ENCODE data around the gene SOX9. TPM values are rescaled to one million over a fixed set of nuclear protein-coding genes. Genes with fewer than 3 reads are reported as not detected.

SOX9 gene
- total RNA-seq, 1 donor, result 6.5 TPM

DNA sequence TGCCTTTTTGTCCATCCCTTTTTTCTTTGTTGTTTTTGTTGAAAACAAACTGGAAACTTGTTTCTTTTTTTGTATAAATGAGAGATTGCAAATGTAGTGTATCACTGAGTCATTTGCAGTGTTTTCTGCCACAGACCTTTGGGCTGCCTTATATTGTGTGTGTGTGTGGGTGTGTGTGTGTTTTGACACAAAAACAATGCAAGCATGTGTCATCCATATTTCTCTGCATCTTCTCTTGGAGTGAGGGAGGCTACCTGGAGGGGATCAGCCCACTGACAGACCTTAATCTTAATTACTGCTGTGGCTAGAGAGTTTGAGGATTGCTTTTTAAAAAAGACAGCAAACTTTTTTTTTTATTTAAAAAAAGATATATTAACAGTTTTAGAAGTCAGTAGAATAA lies 4.9 kb downstream of the SOX9 start:
- H3K4me3 ChIP-seq (ENCODE audit: insufficient read depth, low read length), result no peak overlapping the region
- H3K27me3 ChIP-seq (ENCODE audit: insufficient read depth, low read length), result no peaks in the 10 kb centered on the region
- H3K4me1 ChIP-seq (ENCODE audit: insufficient read depth, low read length), result peaks cover 40% of the 10 kb centered on the region
- H3K79me2 ChIP-seq (ENCODE audit: insufficient read depth, low read length), result peaks cover 28% of the 10 kb centered on the region
- H4K20me1 ChIP-seq (ENCODE audit: insufficient read depth, low read length), result no peaks in the 10 kb centered on the region
- H3K27ac ChIP-seq (ENCODE audit: low read depth, low read length), result peak overlapping the region; percentile 74
- H3K4me2 ChIP-seq (ENCODE audit: insufficient read depth, low read length), result peak overlapping the region; percentile 28
- no peaks in the 10 kb centered on the region for H3K9me3 ChIP-seq (ENCODE audit: low read depth, low read length)
- H2AFZ ChIP-seq (ENCODE audit: low read length), result no peak overlapping the region
- no peak for DNase-seq (ENCODE audit: insufficient read length, low spot score, missing footprints)
- H3K36me3 ChIP-seq (ENCODE audit: insufficient read depth, low read length), result peaks cover 12% of the 10 kb centered on the region
- TF ChIP-seq, protein P1, sequence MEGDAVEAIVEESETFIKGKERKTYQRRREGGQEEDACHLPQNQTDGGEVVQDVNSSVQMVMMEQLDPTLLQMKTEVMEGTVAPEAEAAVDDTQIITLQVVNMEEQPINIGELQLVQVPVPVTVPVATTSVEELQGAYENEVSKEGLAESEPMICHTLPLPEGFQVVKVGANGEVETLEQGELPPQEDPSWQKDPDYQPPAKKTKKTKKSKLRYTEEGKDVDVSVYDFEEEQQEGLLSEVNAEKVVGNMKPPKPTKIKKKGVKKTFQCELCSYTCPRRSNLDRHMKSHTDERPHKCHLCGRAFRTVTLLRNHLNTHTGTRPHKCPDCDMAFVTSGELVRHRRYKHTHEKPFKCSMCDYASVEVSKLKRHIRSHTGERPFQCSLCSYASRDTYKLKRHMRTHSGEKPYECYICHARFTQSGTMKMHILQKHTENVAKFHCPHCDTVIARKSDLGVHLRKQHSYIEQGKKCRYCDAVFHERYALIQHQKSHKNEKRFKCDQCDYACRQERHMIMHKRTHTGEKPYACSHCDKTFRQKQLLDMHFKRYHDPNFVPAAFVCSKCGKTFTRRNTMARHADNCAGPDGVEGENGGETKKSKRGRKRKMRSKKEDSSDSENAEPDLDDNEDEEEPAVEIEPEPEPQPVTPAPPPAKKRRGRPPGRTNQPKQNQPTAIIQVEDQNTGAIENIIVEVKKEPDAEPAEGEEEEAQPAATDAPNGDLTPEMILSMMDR (IDR thresholded peaks at IDR 0.05; ENCODE audit: extremely low read depth, low read depth, low read length), result no peak

DNA sequence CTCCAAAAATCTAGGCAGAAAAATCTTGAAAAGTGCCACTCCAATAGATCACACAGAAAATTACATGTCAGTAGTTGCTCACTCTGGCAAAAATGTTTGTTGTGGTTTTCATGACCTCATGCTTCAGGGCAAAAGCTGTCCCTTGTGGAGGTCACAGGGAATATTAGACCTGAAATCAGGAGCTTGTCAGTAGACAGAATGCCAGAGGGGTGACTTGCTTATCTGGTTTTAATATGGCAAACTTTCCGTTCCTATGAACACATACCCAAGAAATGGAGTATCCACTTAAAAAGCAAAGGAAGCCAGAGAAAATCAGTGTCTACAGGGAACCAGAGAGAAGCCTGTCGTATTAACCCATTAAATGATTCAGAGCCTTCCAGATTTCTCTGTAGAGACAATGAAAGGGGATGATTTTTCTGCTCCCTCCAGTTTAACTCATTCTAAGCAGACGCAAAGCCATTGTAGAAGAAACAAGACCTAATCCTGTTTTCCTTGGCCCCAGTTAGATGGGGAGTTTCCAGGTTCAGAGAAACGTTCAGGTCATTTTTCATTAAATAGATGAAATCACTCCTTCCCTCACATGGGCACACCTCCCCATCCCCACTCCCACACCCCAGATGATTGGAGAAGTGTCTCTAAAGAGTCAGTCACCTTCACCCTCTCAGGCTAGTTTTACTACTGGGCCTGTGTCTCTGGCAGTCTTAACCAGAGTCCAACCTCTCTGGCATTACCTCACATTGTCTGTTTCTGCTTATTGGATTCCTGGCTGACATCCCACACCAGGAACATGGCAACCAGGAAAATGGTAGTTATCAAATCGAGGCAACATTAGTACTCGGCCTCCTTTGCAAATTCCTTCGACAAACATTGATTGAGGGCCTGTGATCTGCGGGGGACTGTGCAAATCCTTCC lies 6.0 kb downstream of the SOX9 start:
- peaks cover 40% of the 10 kb centered on the region for H3K4me1 ChIP-seq (ENCODE audit: insufficient read depth, low read length)
- H3K36me3 ChIP-seq (ENCODE audit: insufficient read depth, low read length), result peaks cover 12% of the 10 kb centered on the region
- H3K79me2 ChIP-seq (ENCODE audit: insufficient read depth, low read length), result peaks cover 23% of the 10 kb centered on the region
- peak; percentile 95 for DNase-seq (ENCODE audit: insufficient read length, low spot score, missing footprints)
- H3K9me3 ChIP-seq (ENCODE audit: low read depth, low read length), result no peaks in the 10 kb centered on the region
- no peak overlapping the region for H2AFZ ChIP-seq (ENCODE audit: low read length)
- peak overlapping the region; percentile 28 for H3K4me2 ChIP-seq (ENCODE audit: insufficient read depth, low read length)
- TF ChIP-seq, protein P1 (IDR thresholded peaks at IDR 0.05; ENCODE audit: extremely low read depth, low read depth, low read length), result peak; percentile 8
- no peaks in the 10 kb centered on the region for H3K27me3 ChIP-seq (ENCODE audit: insufficient read depth, low read length)
- H4K20me1 ChIP-seq (ENCODE audit: insufficient read depth, low read length), result no peaks in the 10 kb centered on the region
- peak overlapping the region; percentile 74 for H3K27ac ChIP-seq (ENCODE audit: low read depth, low read length)
- H3K4me3 ChIP-seq (ENCODE audit: insufficient read depth, low read length), result no peak overlapping the region

DNA sequence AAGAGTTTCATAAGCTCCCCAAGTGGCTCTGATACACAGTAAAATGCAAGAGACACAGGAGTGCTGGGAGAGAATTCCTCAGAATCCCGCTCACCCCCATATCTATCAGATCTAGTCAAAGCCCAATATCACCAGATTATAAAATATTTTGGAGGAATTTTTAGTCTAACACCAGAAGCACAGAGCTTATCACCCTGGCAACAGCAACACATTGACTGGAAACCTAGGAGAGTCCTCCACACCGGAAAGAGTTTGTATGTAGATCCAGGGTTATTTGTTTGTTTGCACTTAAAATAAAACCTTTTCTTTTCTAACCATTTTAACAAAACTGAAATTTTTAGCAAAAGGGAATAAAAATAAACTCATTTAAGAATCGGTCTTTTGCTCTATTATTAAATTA lies 7.2 kb downstream of the SOX9 start:
- Histone ChIP-seq H3K4me1 (ENCODE audit: insufficient read depth, low read length) (peaks cover 37% of the 10 kb centered on the region), H3K27ac (ENCODE audit: low read depth, low read length) (no peak overlapping the region), H3K4me2 (ENCODE audit: insufficient read depth, low read length) (no peak overlapping the region), H3K36me3 (ENCODE audit: insufficient read depth, low read length) (peaks cover 12% of the 10 kb centered on the region), H3K27me3 (ENCODE audit: insufficient read depth, low read length) (no peaks in the 10 kb centered on the region), H4K20me1 (ENCODE audit: insufficient read depth, low read length) (no peaks in the 10 kb centered on the region), H3K79me2 (ENCODE audit: insufficient read depth, low read length) (peaks cover 13% of the 10 kb centered on the region), H3K4me3 (ENCODE audit: insufficient read depth, low read length) (no peak overlapping the region), H2AFZ (ENCODE audit: low read length) (no peak overlapping the region), H3K9me3 (ENCODE audit: low read depth, low read length) (no peaks in the 10 kb centered on the region)
- TF ChIP-seq, protein P1 (IDR thresholded peaks at IDR 0.05; ENCODE audit: extremely low read depth, low read depth, low read length), result no peak
- DNase-seq (ENCODE audit: insufficient read length, low spot score, missing footprints), result no peak

DNA sequence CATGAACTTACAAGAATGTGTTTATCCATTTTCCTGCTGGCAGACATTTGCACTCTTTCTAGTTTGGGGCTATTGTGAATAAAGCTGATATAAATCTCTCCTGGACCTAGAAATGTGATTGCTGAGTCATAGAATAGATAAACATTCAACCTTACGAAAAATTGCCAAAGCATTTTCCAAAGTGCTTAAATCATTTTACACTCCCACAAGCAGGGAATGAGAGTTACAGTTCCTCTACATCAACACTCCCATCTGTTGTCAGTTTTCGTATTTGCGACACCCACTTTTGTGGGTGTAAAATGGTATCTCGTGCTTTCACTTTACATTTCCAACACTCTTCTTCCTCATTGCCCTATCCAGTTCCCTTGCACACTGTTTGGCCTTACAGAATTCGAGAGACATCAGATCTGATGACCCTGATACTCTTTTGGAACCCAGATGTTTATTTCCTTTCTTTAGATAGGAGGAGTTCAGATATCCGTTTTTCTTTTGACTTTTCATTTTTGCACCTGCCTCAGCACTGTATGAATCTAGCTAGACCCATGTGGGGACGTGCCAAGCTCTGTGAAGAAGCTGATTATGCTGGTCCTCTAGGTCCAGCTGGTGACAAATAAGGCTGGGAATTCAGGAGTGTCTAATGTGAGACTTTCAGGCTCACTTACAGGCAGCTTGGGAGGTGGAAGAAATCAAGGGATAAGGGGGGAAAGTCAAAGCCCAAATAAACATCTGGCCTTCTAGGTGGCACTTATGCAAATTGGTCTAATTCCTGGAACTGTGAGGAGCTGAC lies 14.0 kb downstream of the SOX9 start:
- Histone ChIP-seq H2AFZ (ENCODE audit: low read length) (no peak overlapping the region), H3K4me3 (ENCODE audit: insufficient read depth, low read length) (no peak overlapping the region), H3K9me3 (ENCODE audit: low read depth, low read length) (no peaks in the 10 kb centered on the region), H3K27ac (ENCODE audit: low read depth, low read length) (no peak overlapping the region), H3K36me3 (ENCODE audit: insufficient read depth, low read length) (no peaks in the 10 kb centered on the region), H4K20me1 (ENCODE audit: insufficient read depth, low read length) (no peaks in the 10 kb centered on the region), H3K4me2 (ENCODE audit: insufficient read depth, low read length) (peak overlapping the region; percentile 17), H3K27me3 (ENCODE audit: insufficient read depth, low read length) (peaks cover 4% of the 10 kb centered on the region), H3K79me2 (ENCODE audit: insufficient read depth, low read length) (no peaks in the 10 kb centered on the region), H3K4me1 (ENCODE audit: insufficient read depth, low read length) (peaks cover 34% of the 10 kb centered on the region)
- TF ChIP-seq, protein P1 (IDR thresholded peaks at IDR 0.05; ENCODE audit: extremely low read depth, low read depth, low read length), result no peak
- no peak for DNase-seq (ENCODE audit: insufficient read length, low spot score, missing footprints)
